ENCODE results near the gene CALN1. TPM values are rescaled to one million over a fixed set of nuclear protein-coding genes. Genes with fewer than 3 reads are reported as not detected.
"Not testable (repeated sequence)": the region's sequence is repeated elsewhere in the genome, so short reads cannot be mapped to it uniquely, and the experiment has no call there.

Gene CALN1
- total and polyA plus RNA-seq, 3 donors from 2014 or later, result 4.3 to 6.2 (median 4.4) TPM

DNA sequence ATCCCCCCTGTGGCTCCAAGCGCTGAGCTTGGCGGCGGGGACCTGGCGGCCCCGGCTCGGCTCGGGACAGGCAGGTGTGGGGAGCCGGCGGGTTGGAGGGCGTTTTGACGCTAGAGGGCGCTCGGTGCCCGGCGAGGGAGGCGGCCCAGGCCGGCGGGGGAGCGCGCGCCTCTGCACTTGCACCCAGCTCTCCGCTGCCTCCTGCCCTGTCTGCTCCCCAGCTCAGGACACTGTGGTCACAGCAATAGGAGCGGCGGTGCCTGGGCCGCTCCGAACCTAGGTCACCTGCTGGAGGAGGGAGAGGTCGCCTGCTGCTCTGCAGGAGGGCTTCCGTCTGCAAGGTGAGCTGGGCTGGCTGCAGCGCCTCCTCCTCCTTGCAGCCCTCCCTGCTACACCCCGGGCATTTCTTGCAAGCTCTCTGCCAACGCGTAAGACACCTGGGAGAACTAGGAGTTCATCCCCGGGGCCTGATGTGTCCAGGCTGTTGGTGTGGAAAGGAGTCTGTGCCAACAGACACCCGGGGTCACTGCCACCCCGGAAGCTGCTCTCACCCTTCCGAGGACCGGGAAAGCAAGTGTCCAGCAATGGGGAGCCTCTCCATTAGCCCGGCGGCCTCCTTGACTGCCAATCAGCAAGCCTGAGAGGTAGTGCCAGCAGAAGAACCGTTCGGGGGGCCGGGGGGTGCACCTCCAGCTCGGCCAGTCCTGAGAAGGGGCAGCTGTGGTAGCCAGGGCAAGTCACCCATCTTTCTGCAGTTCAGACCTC, 659.8 kb downstream of the CALN1 start:
- H3K27ac ChIP-seq, result no peak overlapping the region
- no peaks in the 10 kb centered on the region for H3K36me3 ChIP-seq (ENCODE audit: low read depth, missing control alignments)
- H3K4me3 ChIP-seq, result peak overlapping the region in 1 of 2 donors; percentile 1
- intact Hi-C loops (cut with DNase I; ENCODE audit: low total_unique reads), result no loop called here
- no peaks in the 10 kb centered on the region for H3K27me3 ChIP-seq
- 13 to 22% methylated on average over 16 to 37 of the region's 43 CpGs for WGBS, 2 donors
- DNase-seq, result peak; percentile 76
- no peaks in the 10 kb centered on the region for H3K9me3 ChIP-seq
- TF ChIP-seq POLR2A (IDR thresholded peaks at IDR 0.05), result no peak
- TF ChIP-seq, protein P1, sequence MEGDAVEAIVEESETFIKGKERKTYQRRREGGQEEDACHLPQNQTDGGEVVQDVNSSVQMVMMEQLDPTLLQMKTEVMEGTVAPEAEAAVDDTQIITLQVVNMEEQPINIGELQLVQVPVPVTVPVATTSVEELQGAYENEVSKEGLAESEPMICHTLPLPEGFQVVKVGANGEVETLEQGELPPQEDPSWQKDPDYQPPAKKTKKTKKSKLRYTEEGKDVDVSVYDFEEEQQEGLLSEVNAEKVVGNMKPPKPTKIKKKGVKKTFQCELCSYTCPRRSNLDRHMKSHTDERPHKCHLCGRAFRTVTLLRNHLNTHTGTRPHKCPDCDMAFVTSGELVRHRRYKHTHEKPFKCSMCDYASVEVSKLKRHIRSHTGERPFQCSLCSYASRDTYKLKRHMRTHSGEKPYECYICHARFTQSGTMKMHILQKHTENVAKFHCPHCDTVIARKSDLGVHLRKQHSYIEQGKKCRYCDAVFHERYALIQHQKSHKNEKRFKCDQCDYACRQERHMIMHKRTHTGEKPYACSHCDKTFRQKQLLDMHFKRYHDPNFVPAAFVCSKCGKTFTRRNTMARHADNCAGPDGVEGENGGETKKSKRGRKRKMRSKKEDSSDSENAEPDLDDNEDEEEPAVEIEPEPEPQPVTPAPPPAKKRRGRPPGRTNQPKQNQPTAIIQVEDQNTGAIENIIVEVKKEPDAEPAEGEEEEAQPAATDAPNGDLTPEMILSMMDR (IDR thresholded peaks at IDR 0.05), result peak; percentile 49 to 72 (median 65)
- no peaks in the 10 kb centered on the region for H3K4me1 ChIP-seq

DNA sequence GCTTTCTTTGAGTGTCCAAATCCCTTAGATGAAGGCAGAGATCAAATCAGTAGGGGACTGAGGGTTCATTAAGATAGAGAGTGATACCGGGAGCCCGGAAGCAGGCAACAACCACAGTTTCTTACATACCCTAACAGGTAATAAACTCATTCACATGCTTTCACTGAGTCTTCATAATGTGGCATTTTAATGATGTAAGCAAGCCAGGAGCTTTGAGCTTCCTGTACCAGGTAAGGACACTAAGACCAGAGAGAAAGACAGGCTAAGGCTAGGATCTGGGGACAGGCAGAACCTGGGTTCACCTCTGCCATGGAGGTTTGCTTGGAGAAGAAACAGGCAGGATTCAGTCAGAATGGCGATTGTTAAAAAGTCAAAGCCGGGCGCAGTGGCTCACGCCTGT, 661.8 kb downstream of the CALN1 start:
- no peak for DNase-seq
- Histone ChIP-seq H3K9me3 (no peaks in the 10 kb centered on the region), H3K27ac (no peak overlapping the region), H3K4me1 (no peaks in the 10 kb centered on the region), H3K36me3 (ENCODE audit: low read depth, missing control alignments) (no peaks in the 10 kb centered on the region), H3K27me3 (no peaks in the 10 kb centered on the region), H3K4me3 (no peak overlapping the region)
- TF ChIP-seq POLR2A (IDR thresholded peaks at IDR 0.05), result no peak
- TF ChIP-seq, protein P1 (IDR thresholded peaks at IDR 0.05), result no peak
- 90 to 95% methylated on average over 6 of the region's 6 CpGs for WGBS, 2 donors
- intact Hi-C loops (cut with DNase I; ENCODE audit: low total_unique reads), result no loop called here

DNA sequence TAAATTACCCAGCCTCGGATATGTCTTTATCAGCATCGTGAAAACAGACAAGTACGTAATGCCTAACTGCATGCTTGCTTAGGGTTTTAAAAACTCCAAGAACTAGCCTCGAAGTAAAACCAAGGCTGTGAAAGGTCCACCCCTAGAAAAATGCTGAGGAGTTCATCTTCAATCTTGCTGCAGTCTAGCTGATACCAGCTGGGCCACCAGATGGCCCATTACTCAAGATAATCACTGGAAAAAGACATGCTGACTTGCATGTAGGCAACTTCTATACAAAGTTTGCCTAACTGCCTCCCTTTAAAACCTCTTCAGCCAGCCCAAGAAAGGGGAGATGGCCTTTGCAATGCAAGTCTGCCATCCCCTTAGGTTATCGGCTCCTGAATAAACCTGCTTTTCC, 666.1 kb downstream of the CALN1 start:
- no peak overlapping the region for H3K27ac ChIP-seq
- no peak for TF ChIP-seq POLR2A (IDR thresholded peaks at IDR 0.05)
- H3K4me1 ChIP-seq, result no peaks in the 10 kb centered on the region
- H3K9me3 ChIP-seq, result no peaks in the 10 kb centered on the region
- 81 to 86% methylated on average over 5 of the region's 5 CpGs for WGBS, 2 donors
- H3K36me3 ChIP-seq (ENCODE audit: low read depth, missing control alignments), result no peaks in the 10 kb centered on the region
- DNase-seq, result no peak
- intact Hi-C loops (cut with DNase I; ENCODE audit: low total_unique reads), result no loop called here
- no peaks in the 10 kb centered on the region for H3K27me3 ChIP-seq
- no peak overlapping the region for H3K4me3 ChIP-seq

DNA sequence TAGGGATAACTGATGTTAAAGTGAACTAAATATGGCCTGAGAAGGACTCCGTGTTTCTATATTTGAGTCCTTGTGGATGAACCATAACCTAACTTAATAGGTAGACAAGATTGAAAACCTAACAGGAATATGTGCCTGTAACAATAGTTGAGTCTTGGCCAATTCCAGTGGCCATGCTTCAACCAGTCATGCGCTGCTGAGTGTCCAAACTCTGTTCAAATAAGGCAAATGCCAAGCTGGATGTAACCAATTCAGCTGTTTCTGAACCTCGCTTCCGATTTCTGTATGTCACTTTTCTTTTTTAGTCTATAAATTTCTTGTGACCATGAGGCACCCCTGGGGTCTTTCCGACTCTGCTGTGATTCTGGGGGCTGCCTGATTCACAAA, 672.0 kb downstream of the CALN1 start:
- Histone ChIP-seq H3K36me3 (ENCODE audit: low read depth, missing control alignments) (no peaks in the 10 kb centered on the region), H3K4me3 (no peak overlapping the region), H3K27ac (no peak overlapping the region), H3K27me3 (no peaks in the 10 kb centered on the region), H3K4me1 (no peaks in the 10 kb centered on the region), H3K9me3 (no peaks in the 10 kb centered on the region)
- no peak for DNase-seq
- TF ChIP-seq, protein P1 (IDR thresholded peaks at IDR 0.05), result no peak
- no peak for TF ChIP-seq POLR2A (IDR thresholded peaks at IDR 0.05)
- intact Hi-C loops (cut with DNase I; ENCODE audit: low total_unique reads), result no loop called here
- 85 to 88% methylated on average over 5 of the region's 5 CpGs for WGBS, 2 donors

DNA sequence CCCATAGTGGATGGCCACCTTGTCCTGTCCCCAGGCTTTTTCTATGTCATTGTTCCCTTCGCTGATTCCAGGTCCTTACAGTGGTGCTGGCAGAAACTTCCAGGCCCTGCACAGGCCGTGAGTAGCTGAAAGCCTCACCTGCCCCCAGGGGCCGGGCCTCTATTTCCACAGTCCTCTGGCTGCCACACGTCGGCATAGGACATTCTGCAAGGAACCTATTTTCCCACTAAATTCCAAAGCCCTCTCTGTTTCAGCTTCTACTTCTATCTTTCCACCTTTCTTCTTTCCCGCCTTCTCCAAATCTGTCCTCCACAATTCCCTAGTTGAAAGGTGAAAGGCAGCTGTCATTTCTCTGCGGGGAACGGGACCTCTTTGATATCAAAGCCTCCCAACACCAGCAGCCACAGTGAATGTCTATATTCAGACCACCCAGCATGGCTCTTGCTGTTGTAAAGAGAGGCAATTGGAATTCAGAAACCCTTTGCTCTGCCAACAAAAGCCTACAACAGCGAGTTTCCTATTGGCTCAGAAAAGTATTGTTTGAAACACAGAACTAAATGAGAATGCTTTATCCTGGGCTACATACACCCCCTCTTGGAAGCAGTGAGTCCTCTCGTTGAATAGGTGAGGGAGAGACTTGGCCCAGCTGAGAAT, 672.5 kb downstream of the CALN1 start:
- intact Hi-C loops (cut with DNase I; ENCODE audit: low total_unique reads), result loop anchor here (10.0 kb wide), 1 partner anchor 885 kb away; no protein-coding TSS in a partner anchor
- no peaks in the 10 kb centered on the region for H3K36me3 ChIP-seq (ENCODE audit: low read depth, missing control alignments)
- TF ChIP-seq, protein P1 (IDR thresholded peaks at IDR 0.05), result no peak
- no peaks in the 10 kb centered on the region for H3K9me3 ChIP-seq
- DNase-seq, result no peak
- no peaks in the 10 kb centered on the region for H3K27me3 ChIP-seq
- H3K27ac ChIP-seq, result no peak overlapping the region
- no peaks in the 10 kb centered on the region for H3K4me1 ChIP-seq
- 62 to 71% methylated on average over 10 of the region's 10 CpGs for WGBS, 2 donors
- H3K4me3 ChIP-seq, result no peak overlapping the region

DNA sequence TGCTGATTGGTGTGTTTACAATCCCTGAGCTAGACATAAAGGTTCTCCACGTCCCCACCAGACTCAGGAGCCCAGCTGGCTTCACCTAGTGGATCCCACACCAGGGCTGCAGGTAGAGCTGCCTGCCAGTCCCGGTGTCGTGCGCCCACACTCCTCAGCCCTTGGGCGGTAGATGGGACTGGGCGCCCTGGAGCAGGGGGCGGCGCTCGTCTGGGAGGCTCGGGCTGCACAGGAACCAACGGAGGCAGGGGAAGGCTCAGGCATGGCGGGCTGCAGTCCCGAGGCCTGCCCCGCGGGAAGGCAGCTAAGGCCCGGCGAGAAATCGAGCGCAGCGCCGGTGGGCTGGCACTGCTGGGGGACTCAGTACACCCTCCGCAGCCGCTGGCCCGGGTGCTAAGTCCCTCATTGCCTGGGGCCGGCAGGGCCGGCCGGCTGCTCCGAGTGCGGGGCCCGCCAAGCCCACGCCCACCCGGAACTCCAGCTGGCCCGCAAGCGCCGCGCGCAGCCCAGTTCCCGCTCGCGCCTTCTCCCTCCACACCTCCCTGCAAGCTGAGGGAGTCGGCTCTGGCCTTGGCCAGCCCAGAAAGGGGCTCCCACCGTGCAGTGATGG, 674.1 kb downstream of the CALN1 start:
- not testable (repeated sequence) for DNase-seq; H3K36me3 ChIP-seq (ENCODE audit: low read depth, missing control alignments); H3K9me3 ChIP-seq; H3K4me3 ChIP-seq; H3K27me3 ChIP-seq; H3K27ac ChIP-seq; H3K4me1 ChIP-seq
- WGBS, 2 donors, result 64 to 100% methylated on average over 5 to 33 of the region's 42 CpGs
- intact Hi-C loops (cut with DNase I; ENCODE audit: low total_unique reads), result loop anchor here (10.0 kb wide), 1 partner anchor 883 kb away; no protein-coding TSS in a partner anchor
